Measurements from ENCODE around the gene SPINK1. TPM values are rescaled to one million over a fixed set of nuclear protein-coding genes. Genes with fewer than 3 reads are reported as not detected.

SPINK1 gene, protein sequence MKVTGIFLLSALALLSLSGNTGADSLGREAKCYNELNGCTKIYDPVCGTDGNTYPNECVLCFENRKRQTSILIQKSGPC
- total RNA-seq = not detected

- ATAC-seq = no peak
- no peaks in the 10 kb centered on the region for H3K36me3 ChIP-seq
- TF ChIP-seq CTCF (IDR thresholded peaks at IDR 0.05 in 4 of 5, conservative IDR thresholded peaks at IDR 0.05 in 1 of 5) (no peak), POLR2A (IDR thresholded peaks at IDR 0.05) (no peak)
- no peaks in the 10 kb centered on the region for H3K9me3 ChIP-seq
- no peak within 1 kb of the TSS for H3K27ac ChIP-seq
- no peak for DNase-seq
- in situ Hi-C loops (cut with MboI; ENCODE audit: low sequenced_read_pairs in 4 of 4) (no loop called here), intact Hi-C loops (cut with DNase I; ENCODE audit: low total_unique reads) (no loop called here)
- H3K4me3 ChIP-seq = no peak within 1 kb of the TSS
- no peaks in the 10 kb centered on the region for H3K4me1 ChIP-seq
- H3K27me3 ChIP-seq = no peaks in the 10 kb centered on the region
Measured at GRCh38 chr5:147831465-147831864, at the start of gene SPINK1. Gene SPINK1 (minus strand): TSS chr5:147831671. CDS start chr5:147831577, 94 bp downstream.

DNA sequence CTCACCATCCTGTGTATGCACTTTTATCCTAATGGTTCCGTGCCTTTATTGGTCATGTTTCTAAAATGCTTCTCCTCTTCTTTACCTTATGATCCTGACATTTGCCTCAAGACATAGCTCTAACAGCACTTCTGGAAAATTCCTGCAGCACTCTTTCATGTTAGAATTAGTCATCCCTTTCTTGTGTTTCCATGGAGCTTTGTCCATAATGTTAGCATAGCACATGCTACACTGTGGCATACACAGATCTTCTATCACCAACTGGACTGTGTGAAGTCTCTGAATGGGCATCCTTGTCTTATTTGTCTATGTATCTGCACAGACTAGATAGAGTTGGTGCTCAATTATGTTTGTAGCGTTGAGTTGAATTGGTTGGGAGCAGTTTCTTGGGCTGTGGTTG is 49.0 kb upstream of the SPINK1 start:
- Histone ChIP-seq H3K27me3 (no peaks in the 10 kb centered on the region), H3K9me3 (no peaks in the 10 kb centered on the region), H3K27ac (no peak overlapping the region), H3K36me3 (no peaks in the 10 kb centered on the region), H3K4me1 (no peaks in the 10 kb centered on the region), H3K4me3 (no peak overlapping the region)
- ATAC-seq = no peak
- intact Hi-C loops (cut with DNase I; ENCODE audit: low total_unique reads) (no loop called here), in situ Hi-C loops (cut with MboI; ENCODE audit: low sequenced_read_pairs in 4 of 4) (no loop called here)
- TF ChIP-seq CTCF (IDR thresholded peaks at IDR 0.05 in 4 of 5, conservative IDR thresholded peaks at IDR 0.05 in 1 of 5) (no peak), POLR2A (IDR thresholded peaks at IDR 0.05) (no peak)
- DNase-seq = no peak

GRCh38 chr5:147879784-147880183 is 48.3 kb upstream of the SPINK1 start:
- DNase-seq (no peak), ATAC-seq (no peak)
- no peaks in the 10 kb centered on the region for H3K4me1 ChIP-seq
- intact Hi-C loops (cut with DNase I; ENCODE audit: low total_unique reads) (no loop called here), in situ Hi-C loops (cut with MboI; ENCODE audit: low sequenced_read_pairs in 4 of 4) (no loop called here)
- H3K36me3 ChIP-seq = no peaks in the 10 kb centered on the region
- H3K9me3 ChIP-seq = no peaks in the 10 kb centered on the region
- TF ChIP-seq CTCF (IDR thresholded peaks at IDR 0.05 in 4 of 5, conservative IDR thresholded peaks at IDR 0.05 in 1 of 5) (no peak), POLR2A (IDR thresholded peaks at IDR 0.05) (no peak)
- H3K27me3 ChIP-seq = no peaks in the 10 kb centered on the region
- H3K4me3 ChIP-seq = no peak overlapping the region
- H3K27ac ChIP-seq = no peak overlapping the region

DNA sequence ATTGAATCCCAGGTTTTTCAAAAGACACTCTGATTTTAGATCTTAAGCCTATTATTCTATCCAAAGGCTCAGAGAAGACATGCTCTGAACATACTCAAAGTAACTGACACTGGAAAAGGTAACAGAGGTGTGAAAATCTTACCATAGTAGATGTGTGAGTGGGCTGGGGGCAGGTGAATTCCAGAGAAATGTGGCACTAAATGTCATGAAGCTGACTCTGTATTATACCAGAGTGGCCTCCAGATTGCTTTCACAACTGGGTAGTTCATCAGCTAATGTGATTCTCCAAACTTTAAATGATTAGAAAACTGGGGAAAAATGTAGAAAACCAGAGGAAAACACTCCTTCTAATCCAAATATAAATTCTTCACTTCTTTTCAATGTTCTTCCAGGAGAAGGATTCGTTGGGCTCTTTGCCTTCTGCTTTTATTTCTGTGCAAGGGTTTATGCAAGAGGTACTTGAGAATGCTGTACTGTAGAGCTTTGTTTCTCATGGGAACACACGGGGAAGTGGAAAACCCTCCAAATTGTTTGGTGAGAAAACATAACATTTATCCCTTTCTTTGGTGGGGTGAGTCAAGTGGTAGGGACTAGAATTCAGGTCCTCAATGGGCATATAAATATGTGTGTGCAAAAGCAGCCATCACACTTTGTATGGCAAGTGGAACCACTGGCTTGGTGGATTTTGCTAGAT is 46.7 kb upstream of the SPINK1 start, which contains the start of gene SCGB3A2:
Gene SCGB3A2 (plus strand): TSS at position 646 of the 694 bp plus-strand sequence. CDS start 93 bp downstream, outside the sequence.
- Histone ChIP-seq H3K4me1 (no peaks in the 10 kb centered on the region), H3K4me3 (no peak within 1 kb of the TSS), H3K9me3 (no peaks in the 10 kb centered on the region), H3K27ac (no peak within 1 kb of the TSS), H3K36me3 (no peaks in the 10 kb centered on the region), H3K27me3 (no peaks in the 10 kb centered on the region)
- TF ChIP-seq POLR2A (IDR thresholded peaks at IDR 0.05) (no peak), CTCF (IDR thresholded peaks at IDR 0.05 in 4 of 5, conservative IDR thresholded peaks at IDR 0.05 in 1 of 5) (no peak)
- in situ Hi-C loops (cut with MboI; ENCODE audit: low sequenced_read_pairs in 4 of 4) (no loop called here), intact Hi-C loops (cut with DNase I; ENCODE audit: low total_unique reads) (no loop called here)
- ATAC-seq (no peak), DNase-seq (no peak)
